Activated CD4-positive, CD25-positive, alpha-beta regulatory T cell (primary cell): ENCODE data around the gene FBXO5.
"Not testable (repeated sequence)": the region's sequence is repeated elsewhere in the genome, so short reads cannot be mapped to it uniquely, and the experiment has no call there.

Experiments used
- DNase-seq, 4 experiments: peaks; one replicate each; lab custom pipeline; 2025; lab: John Stamatoyannopoulos, UW

FBXO5 gene, protein sequence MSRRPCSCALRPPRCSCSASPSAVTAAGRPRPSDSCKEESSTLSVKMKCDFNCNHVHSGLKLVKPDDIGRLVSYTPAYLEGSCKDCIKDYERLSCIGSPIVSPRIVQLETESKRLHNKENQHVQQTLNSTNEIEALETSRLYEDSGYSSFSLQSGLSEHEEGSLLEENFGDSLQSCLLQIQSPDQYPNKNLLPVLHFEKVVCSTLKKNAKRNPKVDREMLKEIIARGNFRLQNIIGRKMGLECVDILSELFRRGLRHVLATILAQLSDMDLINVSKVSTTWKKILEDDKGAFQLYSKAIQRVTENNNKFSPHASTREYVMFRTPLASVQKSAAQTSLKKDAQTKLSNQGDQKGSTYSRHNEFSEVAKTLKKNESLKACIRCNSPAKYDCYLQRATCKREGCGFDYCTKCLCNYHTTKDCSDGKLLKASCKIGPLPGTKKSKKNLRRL

DNA sequence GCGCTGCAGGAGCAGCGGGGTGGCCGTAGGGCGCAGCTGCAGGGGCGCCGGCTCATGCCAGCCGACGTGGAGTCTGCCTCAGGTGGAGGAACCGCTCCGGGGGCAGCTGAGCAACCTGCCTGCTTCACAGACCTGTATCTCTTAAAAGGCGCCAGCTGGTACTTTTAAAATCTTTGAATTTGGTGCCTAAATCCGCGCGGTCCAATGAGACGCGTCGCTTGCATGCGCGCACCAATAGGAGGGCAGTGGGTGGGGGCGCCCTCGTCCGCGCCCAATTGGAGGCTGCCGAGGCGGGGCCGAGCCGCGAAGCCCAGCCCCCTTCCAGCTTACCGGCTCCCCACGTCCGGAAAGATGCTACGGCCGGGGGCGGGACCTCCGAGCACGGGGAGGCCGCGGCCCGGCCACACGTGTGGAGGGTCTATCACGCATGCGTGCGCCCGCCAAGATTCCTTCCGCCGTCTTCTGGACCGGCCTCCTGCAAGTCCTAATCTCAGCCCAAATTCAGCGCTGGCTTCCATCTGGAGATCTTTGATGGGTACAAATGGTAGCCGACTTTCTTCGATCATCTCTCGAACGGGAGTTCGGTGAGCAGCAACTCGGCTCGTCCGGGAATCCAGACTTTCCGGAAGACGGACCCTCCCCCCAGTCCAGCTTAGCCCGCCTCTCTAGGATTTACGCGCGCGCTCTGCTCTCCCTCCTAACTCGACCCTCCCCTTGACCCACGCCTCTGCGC is at the start of gene FBXO5:
TSS of gene FBXO5 (minus strand) at position 138 of the 733 bp plus-strand sequence. CDS start at position 56, 82 bp downstream.
- peak; percentile 93 to 97 (median 94) for DNase-seq

DNA sequence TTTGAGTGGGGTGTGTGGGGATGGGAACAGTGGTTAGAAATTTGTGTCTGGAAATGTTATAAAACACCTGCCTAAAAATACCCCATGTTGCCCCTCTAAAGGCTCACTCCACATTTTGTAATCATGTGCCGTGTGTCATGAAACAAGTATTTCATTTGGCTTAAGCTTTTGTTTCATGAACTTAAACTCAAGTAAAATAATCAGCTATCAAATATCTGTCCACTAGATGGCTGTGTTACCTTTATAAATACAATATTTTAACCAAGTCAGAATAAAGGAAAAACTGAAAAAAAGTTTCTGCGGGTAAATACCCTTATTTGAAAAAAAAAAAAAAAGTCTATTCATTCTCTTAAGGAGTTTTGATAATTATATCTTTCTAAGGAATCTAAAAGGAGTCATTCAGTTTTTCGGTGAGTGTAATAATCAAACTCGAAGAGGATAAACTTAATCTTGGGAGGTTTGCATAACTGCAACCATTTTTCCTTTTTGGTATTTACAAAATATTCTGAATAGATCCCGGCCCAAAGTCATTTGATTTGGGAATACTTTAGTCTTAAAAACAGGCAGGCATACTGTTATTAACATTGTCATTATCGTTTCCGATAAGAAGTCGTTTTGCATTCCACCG is 49.5 kb upstream of the FBXO5 start:
- DNase-seq = no peak

DNA sequence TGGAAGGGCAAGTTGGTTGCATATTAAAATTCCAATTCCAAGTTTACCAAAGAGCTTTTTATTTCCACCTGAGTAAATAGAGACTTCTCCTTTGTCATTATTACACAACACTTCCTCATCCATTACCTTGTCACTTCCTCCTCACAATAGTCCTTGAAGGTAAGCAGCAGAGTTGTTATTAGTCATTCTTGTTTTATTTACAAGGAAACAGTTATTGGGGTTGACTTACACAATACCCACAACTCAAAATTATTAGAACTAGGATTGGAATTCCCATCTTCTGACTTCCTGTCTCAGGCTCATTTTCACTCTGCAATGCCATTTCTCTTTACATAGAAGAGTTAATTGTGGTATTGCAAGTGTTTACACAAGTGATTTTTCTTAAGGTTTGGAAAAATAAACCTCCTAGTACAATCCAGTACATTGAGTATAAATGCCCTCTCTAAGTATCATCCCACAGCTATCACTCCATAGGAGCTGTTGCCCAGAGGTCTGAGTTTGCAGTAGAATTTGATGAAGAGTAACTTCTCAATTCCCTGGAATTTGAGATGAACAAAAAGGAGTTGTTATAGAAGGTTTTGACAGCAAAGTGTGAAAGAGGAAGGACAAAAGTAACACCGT is 48.6 kb upstream of the FBXO5 start:
- DNase-seq = no peak

DNA sequence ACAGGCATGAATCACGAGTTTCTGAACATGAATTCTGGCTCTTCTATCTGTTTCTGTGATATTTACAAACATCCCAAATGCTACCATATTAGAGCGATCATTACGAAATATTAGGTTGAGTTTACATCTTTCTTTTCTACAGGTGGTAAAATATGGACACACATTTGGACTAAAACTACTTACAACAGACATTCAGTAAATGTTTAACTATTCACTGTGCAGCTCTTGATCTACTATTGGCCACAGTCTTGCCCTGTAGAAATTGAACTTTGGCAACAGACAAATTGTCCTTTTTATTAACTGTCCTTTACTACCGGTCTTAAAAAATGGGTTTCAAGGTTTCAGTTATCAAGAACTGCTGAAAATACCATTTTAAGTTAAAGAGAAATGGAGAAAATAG is 46.1 kb upstream of the FBXO5 start:
- DNase-seq = no peak

DNA sequence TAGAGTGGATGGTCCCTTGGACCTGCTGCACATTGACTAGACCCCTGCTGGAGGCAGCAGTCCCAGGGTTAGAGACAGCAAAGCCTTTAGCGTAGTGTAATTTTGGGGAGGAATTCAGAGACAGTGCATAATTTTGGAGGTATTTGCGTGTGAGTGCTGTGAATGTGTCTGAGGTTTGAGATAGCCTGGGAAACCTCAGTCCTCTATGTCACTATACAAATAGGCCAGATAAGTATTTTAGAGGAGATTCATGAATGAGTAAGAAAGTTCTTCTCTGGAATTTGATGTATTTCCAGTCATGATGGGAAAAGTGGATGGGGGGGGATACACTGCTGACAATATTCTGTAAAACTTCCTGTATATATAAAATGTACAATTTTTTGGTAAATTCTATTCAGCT is 45.4 kb upstream of the FBXO5 start:
- no peak for DNase-seq

DNA sequence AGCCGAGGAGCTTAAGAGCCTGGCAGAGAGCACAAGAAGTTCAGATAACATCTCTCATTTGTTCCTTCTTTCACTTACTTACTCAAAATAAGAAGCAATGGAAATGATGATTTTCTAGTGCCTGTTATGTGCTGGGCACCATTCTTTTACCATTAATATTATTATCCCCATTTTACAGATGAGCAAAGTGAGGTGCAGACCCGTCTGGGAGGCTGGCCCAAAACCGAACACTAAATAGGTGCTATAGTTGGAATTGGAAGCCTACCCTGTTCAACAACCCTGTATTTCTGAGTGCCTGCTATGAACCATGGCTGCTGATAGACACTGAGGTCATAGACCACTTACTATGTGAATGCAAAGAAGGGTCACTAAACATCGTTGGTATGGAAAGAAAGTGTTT is 44.6 kb upstream of the FBXO5 start:
- no peak for DNase-seq

DNA sequence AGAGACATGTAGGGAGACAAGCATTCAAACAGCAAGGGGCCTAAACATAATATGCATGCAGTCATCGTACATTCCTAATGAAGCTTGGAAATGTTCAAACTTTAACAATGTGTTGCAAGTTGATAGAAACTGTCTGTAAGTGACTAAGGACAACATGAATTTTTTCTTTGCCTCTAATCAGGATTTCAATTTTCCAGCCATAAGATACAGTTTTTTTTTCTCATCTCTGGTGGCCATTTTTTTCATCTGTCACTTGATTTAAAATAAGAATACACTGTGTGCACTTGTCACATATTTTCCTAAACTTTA is 41.8 kb upstream of the FBXO5 start:
- no peak for DNase-seq

DNA sequence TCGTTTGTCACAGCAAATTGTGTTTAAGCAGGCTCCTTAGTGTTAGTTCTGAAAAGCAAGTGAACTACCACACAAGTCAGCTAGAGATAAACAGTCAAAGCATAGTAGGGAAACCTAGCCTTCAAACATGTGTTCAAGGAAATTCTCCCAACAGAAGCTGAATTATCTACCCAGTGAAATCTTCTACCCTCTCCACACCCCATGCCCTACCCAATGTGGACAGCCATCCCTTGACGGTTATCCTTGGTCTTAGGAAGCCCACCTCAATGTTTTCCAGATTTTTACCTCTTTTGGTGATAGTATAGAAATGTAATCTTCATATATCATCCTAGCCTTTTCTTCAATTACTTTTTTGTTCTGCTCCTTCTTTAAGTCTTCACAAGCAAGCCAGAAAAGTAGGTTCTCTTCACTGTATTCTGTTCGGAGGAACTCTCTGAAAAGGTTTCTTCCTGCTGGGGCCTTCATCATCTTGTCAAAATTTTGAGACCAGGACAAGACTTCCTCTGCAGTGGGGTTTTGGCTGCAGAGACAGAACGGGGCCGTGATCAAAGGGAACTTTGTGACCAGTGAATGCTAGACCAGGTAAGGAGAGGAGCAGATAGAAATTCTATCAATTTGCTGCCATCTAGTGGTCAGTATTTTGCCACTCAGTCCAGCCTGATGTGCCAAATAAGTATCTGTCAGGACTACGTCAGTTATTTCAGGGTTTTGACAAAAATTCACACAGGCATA is 41.3 kb upstream of the FBXO5 start:
- DNase-seq = no peak

DNA sequence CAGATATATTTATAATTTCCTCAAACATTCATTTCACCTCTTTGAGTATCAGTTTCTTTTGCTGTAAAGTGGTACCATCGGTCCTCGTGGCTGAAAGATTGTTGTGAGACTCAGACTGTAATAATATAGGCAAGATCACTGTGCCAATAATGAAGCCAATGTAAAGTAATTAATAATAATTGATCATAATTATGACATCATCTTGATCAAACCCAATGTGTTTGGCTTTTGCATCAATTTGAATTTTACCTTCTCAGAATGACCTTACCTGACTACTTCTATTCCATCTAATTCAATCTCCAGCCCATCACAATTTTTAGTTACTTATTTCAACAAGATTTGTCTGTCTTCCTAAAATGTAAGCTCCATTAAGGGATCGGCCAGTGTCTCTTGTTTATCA is 35.5 kb upstream of the FBXO5 start:
- DNase-seq = no peak

DNA sequence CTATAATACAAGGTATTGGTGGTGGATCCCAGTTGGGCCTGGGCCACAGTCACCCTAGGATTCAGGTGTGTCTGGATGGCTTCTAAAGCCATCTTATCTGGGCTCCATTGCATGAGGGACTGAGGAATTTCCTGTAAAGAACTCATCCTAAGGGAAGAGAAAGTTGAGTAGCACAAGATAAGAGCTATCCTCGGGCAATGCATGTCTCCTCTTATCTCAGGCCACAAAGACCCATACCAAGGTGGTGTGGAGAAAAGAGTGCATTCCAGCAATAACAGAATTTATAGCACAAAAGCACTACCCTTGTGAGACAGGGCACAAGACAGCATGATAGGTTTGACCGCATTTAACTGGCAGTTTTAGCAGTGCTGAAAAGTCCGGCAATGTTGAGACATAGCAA is 34.0 kb upstream of the FBXO5 start:
- no peak for DNase-seq

DNA sequence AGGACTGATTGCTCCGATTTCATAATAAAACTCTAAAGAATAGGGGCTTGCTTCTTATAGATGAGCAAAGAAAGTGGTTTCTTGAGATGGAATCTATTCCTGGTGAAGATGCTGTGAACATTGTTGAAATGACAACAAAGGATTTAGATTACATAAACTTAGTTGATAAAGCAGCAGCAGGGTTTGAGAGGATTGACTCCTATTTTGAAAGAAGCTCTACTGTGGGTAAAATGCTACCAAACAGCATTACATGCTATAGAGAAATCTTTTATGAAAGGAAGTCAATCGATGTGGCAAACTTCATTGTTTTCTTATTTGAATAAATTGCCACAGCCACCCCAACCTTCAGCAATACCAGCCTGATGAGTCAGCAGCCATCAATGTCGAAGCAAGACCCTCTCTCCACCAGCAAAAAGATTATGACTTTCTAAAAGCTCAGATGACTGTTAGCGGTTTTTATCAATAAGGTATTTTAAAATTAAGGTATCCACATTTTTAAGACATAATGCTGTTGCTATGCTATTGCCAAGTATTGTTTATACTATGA is 32.3 kb upstream of the FBXO5 start:
- no peak for DNase-seq

DNA sequence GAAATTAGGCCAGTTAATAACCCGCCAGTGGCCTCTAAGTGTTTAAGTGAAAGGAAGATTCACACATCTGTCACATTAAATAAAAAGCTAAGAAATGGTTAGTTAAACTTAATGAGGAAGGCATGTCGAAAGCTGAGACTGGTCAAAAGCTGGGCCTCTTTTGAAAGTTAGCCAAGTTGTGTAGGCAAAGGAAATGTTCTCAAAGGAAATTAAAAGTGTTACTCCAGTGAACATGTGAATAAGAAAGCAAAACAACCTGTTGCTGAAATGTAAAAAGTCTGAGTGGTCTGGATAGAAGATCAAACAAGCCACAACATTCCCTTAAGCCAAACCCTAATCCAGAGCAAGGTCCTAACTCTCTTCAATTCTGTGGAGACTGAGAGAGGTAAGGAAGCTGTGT is 30.6 kb upstream of the FBXO5 start:
- DNase-seq = no peak

DNA sequence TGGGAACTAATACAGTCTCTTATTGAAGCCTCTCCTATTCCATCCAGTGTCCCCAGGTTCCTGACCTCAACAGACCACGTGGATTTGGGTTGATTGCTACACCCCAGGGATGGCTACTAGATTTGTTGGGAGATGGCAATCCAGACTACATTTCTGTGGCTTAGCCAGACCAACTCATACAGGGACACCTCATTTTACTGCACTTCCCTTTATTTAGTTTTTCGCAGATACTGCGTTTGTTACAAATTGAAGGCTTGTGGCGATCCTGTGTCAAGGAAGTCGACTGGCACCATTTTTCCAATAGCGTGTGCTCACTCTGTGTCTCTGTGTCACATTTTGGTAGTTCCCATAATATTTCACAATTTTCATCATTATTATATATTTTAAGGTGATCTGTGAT is 30.0 kb upstream of the FBXO5 start:
- no peak for DNase-seq

DNA sequence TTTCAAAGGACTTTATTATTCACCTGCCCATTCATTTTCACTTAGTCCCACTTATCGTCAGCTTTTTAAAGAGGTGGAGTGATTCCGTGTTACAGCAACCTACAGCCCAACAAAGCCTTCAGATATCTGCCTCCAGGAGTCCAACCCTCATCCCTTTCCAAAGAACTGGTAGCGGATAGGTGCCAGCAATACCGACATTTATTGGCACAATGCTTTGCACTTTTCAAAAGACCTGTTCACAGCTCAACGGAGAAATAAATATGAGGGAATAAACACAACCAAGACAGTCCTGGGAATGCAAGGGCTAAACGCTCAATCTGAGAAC is 20.5 kb upstream of the FBXO5 start:
- DNase-seq = no peak

DNA sequence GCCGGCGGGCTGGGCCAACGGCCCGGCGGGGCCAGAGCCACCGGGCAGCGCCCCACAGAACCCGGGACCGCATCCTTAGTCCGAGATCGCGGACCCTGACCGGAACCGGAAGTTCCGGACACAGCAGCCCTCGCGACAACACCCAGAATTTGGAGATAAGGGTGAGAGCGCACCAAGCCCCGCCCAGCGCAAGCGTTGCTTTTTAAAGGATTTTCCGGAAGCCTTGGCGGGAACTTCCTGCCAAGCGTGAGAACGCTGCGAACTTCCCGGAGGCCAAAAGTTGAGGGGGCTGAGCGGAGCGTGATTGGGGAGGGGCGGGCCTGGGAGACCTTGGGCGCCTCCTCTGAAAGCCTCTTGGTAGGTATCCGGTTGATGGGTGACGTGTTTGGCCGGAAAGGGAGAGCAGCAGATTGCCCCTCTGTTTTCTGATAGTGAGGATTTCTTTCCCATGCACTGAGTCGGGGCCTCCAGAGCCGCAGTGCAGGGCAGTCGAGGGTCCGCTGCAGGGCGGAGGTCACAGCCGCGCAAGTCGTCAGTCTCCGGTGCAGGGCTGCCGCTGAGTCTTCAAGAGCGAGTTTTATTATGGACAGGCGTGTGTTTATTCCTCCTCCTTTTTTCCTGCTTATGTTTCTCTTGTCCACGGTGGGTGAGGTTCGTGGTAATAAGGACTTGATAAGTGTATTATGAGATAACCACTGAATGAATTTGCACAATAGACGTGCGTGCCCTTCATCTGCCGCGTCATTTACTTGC is 19.9 kb upstream of the FBXO5 start, which contains the start of gene MTRF1L:
TSS of gene MTRF1L (minus strand) at position 97 of the 753 bp plus-strand sequence. CDS start at position 73, 24 bp downstream.
- DNase-seq = peak; percentile 50 to 70 (median 60)

DNA sequence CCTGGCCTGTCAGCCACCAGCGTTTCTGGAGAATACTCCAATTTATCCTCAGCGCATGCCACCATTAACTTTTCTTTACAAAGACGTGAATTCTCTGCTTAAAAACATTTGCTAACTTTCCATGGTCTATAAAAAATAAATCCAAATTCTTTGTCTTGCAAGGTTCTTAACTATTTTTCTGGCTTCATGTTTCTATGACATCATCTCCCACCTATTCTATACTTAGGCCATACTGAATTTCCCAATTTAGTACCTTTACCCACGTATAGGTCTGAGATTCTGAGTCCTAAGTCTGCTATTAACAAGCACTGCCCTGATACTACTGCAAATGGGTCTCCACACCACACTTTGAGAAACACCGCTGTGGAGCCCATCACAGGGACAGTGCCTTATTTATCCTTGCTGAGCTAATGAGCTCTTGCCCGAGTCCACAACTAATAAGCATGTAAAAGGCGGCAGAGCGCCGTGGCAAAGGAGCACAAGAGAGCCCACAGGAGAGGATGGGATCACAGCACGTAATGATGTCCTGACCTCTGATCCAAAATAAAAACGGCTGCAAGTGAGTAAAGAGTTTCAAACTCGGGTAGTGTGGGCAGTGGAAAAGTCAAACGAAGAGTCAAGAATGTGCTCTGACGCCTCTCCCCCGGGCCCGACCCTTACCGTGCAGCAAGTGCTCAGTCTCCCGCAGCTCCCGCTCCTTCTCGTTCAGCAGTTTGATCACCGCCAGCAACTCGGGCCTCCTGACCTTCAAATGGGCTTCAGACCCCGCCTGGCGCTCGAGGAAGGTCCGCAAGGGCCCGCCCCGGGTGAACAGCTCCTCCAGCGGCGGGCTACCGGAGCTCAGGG is 19.1 kb upstream of the FBXO5 start:
- no peak for DNase-seq

DNA sequence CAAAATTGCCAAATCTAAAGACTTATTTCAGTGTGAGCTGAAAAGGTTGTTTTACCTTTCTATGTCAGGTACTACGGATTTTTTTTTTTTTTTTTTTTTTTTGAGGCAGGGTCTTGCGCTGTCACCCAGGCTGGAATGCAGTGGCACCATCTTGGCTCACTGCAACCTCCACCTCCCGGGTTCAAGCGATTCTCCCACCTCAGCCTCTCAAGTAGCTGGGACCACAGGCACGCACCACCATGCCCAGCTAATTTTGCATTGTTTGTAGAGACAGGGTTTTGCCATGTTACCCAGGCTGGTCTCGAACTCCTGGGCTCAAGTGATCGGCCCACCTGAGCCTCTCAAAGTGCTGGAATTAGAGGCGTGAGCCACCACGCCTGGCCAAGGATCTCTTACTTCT is 17.9 kb upstream of the FBXO5 start:
- DNase-seq = not testable (repeated sequence)

DNA sequence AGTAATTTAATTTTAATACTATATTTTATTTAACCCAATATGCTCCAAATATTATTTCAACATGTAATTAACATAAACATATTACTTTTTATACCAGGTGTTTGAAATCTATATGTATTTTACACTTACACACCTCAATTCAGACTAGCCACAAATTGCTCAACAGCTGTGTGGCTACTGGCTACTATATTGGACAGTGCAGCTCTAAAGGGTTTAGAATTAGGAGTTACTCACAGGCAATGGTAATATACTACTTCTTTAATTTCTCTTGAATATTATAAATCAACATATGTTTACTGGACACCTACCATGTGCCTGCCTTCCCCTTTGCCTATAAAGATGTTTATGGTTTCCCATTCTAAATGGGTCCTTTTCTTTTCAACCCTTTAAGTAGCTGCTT is 17.4 kb upstream of the FBXO5 start:
- DNase-seq = no peak

DNA sequence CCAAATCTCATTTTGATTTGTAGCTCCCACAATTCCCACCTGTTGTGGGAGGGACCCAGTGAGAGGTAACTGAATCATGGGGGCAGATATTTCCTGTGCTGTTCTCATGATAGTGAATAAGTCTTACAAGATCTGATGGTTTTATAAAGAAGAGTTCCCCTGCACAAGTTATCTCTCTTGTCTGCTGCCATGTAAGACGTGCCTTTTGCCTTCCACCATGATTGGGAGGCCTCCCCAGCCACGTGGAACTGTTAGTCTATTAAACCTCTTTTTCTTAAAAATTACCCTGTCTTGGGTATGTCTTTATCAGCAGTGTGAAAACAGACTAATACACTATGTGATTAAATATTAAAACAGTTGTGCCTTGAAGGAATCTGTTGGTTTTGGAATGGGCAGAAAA is 16.7 kb upstream of the FBXO5 start:
- DNase-seq = not testable (repeated sequence)

DNA sequence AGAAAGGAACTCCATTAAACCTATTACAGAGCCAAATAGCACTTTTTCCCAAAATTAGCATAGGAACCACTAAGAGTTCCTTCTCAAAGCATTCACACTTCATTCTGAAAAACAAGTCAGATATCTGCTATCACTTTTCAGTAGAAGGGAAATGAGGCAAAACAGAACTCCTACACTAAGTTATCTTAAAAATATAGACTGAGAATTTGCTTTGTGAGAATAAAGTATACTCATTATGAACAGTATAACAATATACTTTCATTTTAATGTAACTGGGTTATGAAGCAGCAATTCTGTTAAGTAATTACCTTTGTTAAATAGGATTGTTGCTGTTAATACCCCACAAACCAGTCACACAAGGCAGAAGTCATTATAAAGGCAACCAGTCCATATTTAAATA is 11.0 kb upstream of the FBXO5 start:
- DNase-seq = no peak
